OCI-M1 (cell line): ENCODE data around the gene NOVA1.

Experiments
- DNase-seq: peaks from one replicate; lab custom pipeline; 2025; lab: John Stamatoyannopoulos, UW

Gene NOVA1

GRCh38 chr14:26444822-26445221, 153.0 kb downstream of the NOVA1 start:
- DNase-seq: peak; percentile 18

- no peak for DNase-seq
Measured at GRCh38 chr14:26443654-26444053, 154.2 kb downstream of the NOVA1 start.

- DNase-seq: no peak
Measured at GRCh38 chr14:26429205-26429604, 168.6 kb downstream of the NOVA1 start.

- no peak for DNase-seq
Measured at GRCh38 chr14:26427097-26427496, 170.7 kb downstream of the NOVA1 start.

- no peak for DNase-seq
Measured at GRCh38 chr14:26424537-26424936, 173.3 kb downstream of the NOVA1 start.

GRCh38 chr14:26415618-26416123, 182.2 kb downstream of the NOVA1 start:
- DNase-seq: no peak

- DNase-seq: no peak
Measured at GRCh38 chr14:26414926-26415325, 182.9 kb downstream of the NOVA1 start.

GRCh38 chr14:26414103-26414502, 183.7 kb downstream of the NOVA1 start:
- DNase-seq: no peak

GRCh38 chr14:26412421-26412820, 185.4 kb downstream of the NOVA1 start:
- no peak for DNase-seq

- DNase-seq: no peak
Measured at GRCh38 chr14:26410189-26410685, 187.6 kb downstream of the NOVA1 start.

- no peak for DNase-seq
Measured at GRCh38 chr14:26404927-26405326, 192.9 kb downstream of the NOVA1 start.

GRCh38 chr14:26403760-26404159, 194.1 kb downstream of the NOVA1 start:
- no peak for DNase-seq

- DNase-seq: no peak
Measured at GRCh38 chr14:26402126-26402525, 195.7 kb downstream of the NOVA1 start.

- no peak for DNase-seq
Measured at GRCh38 chr14:26401179-26401968, 196.5 kb downstream of the NOVA1 start.

- DNase-seq: no peak
Measured at GRCh38 chr14:26400373-26400772, 197.5 kb downstream of the NOVA1 start.

- no peak for DNase-seq
Measured at GRCh38 chr14:26398616-26399015, 199.2 kb downstream of the NOVA1 start.
